B cell (primary cell): Measurements from ENCODE around the gene GPC5. TPM values are rescaled to one million over a fixed set of nuclear protein-coding genes. Genes with fewer than 3 reads are reported as not detected.

Experiments used
- ATAC-seq: fragments of 200-7000 bp; cut with Tn5 transposase; one replicate; pipeline ENCODE4 v1.10.0; 2021; ENCODE audit warnings: low read depth, mild to moderate bottlenecking, moderate number of reproducible peaks, moderate library complexity
- CTCF ChIA-PET: fragments of 350-600 bp; sonication (Branson Sonifier 250); formaldehyde crosslinking; loops from one replicate; lab custom pipeline; 2021; ENCODE audit warnings: antibody characterized with exemption, inconsistent platforms; lab: Charles Lee
- POLR2A ChIA-PET: fragments of 350-600 bp; sonication (Branson Sonifier 250); formaldehyde crosslinking; loops from one replicate; lab custom pipeline; 2021; ENCODE audit warnings: antibody characterized with exemption; lab: Charles Lee
- DNase-seq: peaks from one replicate; pipeline ENCODE4 v3.0.0; 2013
- H2AFZ ChIP-seq: 2 replicates; pipeline ENCODE4 v1.6.1; 2012; ENCODE audit warnings: mild to moderate bottlenecking, low read depth, low read length; ENCODE audit not compliant: insufficient read depth, poor library complexity, severe bottlenecking
- H3K27ac ChIP-seq, 2 donors: 1 replicate in 1 of 2; 2 replicates in 1 of 2; pipeline ENCODE4 v1.5.1; 2012 to 2013; ENCODE audit warnings: low read length in 2 of 2, mild to moderate bottlenecking in 2 of 2, moderate library complexity in 1 of 2
- H3K27me3 ChIP-seq, 4 experiments: fragments of 200-600 bp in 1 of 4; sonication (generic) in 1 of 4; replicated peaks in 1 of 4; 1 replicate in 2 of 4; 2 replicates in 2 of 4; pipeline versions ENCODE4 v1.6.1 to v1.7.0; 2013 to 2016; ENCODE audit warnings: low read length in 3 of 4, mild to moderate bottlenecking in 2 of 4, mixed read lengths in 1 of 4, moderate library complexity in 1 of 4; ENCODE audit not compliant: insufficient read depth in 4 of 4, control insufficient read depth in 3 of 4; ENCODE audit errors: control extremely low read depth in 1 of 4
- H3K36me3 ChIP-seq, 2 experiments: replicated peaks in 1 of 2; 1 replicate in 1 of 2; 2 replicates in 1 of 2; pipeline versions ENCODE4 v1.6.1 to v1.7.1; 2013; ENCODE audit warnings: low read length in 1 of 2; ENCODE audit not compliant: insufficient read depth in 2 of 2, control insufficient read depth in 1 of 2; ENCODE audit errors: control extremely low read depth in 1 of 2, extremely low read depth in 1 of 2
- H3K4me1 ChIP-seq, 2 donors: fragments of 200-600 bp in 1 of 2; sonication (generic) in 1 of 2; 1 replicate in 1 of 2; 2 replicates in 1 of 2; pipeline versions ENCODE4 v1.5.1 to v1.6.1; 2013 to 2017; ENCODE audit warnings: low read length in 2 of 2; ENCODE audit not compliant: control insufficient read depth in 2 of 2, insufficient read depth in 2 of 2
- H3K4me2 ChIP-seq: replicated peaks from 2 replicates; pipeline ENCODE3; 2012; ENCODE audit warnings: mild to moderate bottlenecking, low read depth, low read length; ENCODE audit not compliant: poor library complexity, severe bottlenecking
- H3K4me3 ChIP-seq, 5 experiments: fragments of 200-600 bp in 1 of 5; sonication (generic) in 1 of 5; 1 replicate in 3 of 5; 2 replicates in 2 of 5; pipeline versions ENCODE4 v1.5.1 to v1.7.0; 2011 to 2016; ENCODE audit warnings: low read length in 4 of 5, mild to moderate bottlenecking in 4 of 5, low read depth in 2 of 5, control low read depth in 1 of 5, moderate library complexity in 1 of 5; ENCODE audit not compliant: insufficient read depth in 1 of 5; ENCODE audit errors: control extremely low read depth in 1 of 5, extremely low read depth in 1 of 5
- H3K79me2 ChIP-seq: fragments of 200-600 bp; sonication (generic); one replicate; pipeline ENCODE4 v1.6.0; 2016; ENCODE audit warnings: low read length; ENCODE audit not compliant: control insufficient read depth, insufficient read depth
- H3K9ac ChIP-seq: fragments of 200-600 bp; sonication (generic); 2 replicates; pipeline ENCODE4 v1.6.1; 2017; ENCODE audit warnings: mild to moderate bottlenecking, low read length, moderate library complexity
- H3K9me3 ChIP-seq, 3 donors: one replicate each; pipeline versions ENCODE4 v1.6.1 to v1.7.1; 2013; ENCODE audit warnings: low read length in 2 of 3; ENCODE audit not compliant: control insufficient read depth in 2 of 3, insufficient read depth in 1 of 3; ENCODE audit errors: control extremely low read depth in 1 of 3
- H4K20me1 ChIP-seq: 2 replicates; pipeline ENCODE4 v1.6.0; 2012; ENCODE audit warnings: mild to moderate bottlenecking, low read length; ENCODE audit not compliant: insufficient read depth, control insufficient read depth, poor library complexity, severe bottlenecking
- H3K27ac Mint-ChIP-seq: one replicate; pipeline ENCODE4 v1.8.0; 2021; ENCODE audit warnings: mixed read lengths
- H3K27me3 Mint-ChIP-seq: one replicate; pipeline ENCODE4 v1.8.0; 2021; ENCODE audit warnings: mixed read lengths
- H3K4me1 Mint-ChIP-seq: one replicate; pipeline ENCODE4 v1.8.0; 2021; ENCODE audit warnings: mixed read lengths
- H3K4me3 Mint-ChIP-seq: one replicate; pipeline ENCODE4 v1.8.0; 2021; ENCODE audit warnings: mixed read lengths
- H3K9me3 Mint-ChIP-seq: one replicate; pipeline ENCODE4 v1.8.0; 2022; ENCODE audit warnings: mixed read lengths; ENCODE audit not compliant: insufficient read depth
- CTCF ChIP-seq: fragments of 200-600 bp; IDR thresholded peaks from one replicate; pipeline ENCODE4 v1.8.0; 2022; ENCODE audit warnings: antibody characterized with exemption, mild to moderate bottlenecking
- EZH2 ChIP-seq: IDR thresholded peaks from 2 replicates; pipeline ENCODE4 v1.6.1; 2012; ENCODE audit warnings: borderline replicate concordance, low read depth, mild to moderate bottlenecking, moderate library complexity, low read length; ENCODE audit not compliant: insufficient read depth, poor library complexity, severe bottlenecking
- WGBS: methylation state at CpG from one replicate; pipeline ENCODE4 v1.1.5; 2013; ENCODE audit warnings: missing lambda C conversion rate; ENCODE audit not compliant: insufficient coverage; 5-methylcytosine and 5-hydroxymethylcytosine counted together
- intact Hi-C: fragments of 100-400 bp; cut with micrococcal nuclease; formaldehyde crosslinking; loops from one replicate; pipeline ENCODE4 v1.10.0; 2022
- polyA plus RNA-seq: library from polyadenylated mRNA; depleted of rRNA; stranded (reverse); fragments of >200 nt; gene quantifications from 2 replicates; pipeline ENCODE4 v1.2.3, GENCODE V29; 2012
- total RNA-seq, 2 donors: library from RNA; stranded (reverse); fragments of 120-200 nt in 1 of 2; gene quantifications; 1 replicate in 1 of 2; 2 replicates in 1 of 2; pipeline versions ENCODE4 v1.2.3 to v1.2.4, GENCODE V29; 2013 to 2022

GPC5 gene
- total and polyA plus RNA-seq, 2 donors (not counting 1 experiment from before 2014, with no cell fraction given) = 0.15 to 0.30 TPM

DNA sequence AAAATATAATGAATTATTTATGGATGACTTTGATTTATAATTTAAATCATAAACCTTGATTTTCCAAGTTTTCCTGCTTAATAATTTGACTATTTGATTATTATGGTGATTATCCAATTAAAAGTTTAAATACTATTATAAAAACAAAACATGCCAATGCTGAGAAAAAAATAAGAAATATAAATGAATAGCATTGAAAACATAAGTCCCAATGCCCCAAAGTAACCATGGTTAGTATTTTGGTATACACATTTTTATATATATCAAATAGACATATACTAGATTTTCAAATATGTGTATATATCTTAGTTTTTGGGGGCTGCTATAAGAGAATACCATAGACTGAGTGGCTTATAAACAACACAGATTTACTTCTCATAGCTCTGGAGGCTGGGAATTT is 108.3 kb downstream of the GPC5 start:
- no peak overlapping the region for H3K4me3 ChIP-seq
- H4K20me1 ChIP-seq = no peaks in the 10 kb centered on the region
- no peaks in the 10 kb centered on the region for H3K4me1 ChIP-seq
- H3K4me3 Mint-ChIP-seq = no peak overlapping the region
- H3K9me3 ChIP-seq = no peaks in the 10 kb centered on the region
- no peak overlapping the region for H2AFZ ChIP-seq
- DNase-seq (no peak), ATAC-seq (no peak)
- H3K4me2 ChIP-seq = no peak overlapping the region
- no peaks in the 10 kb centered on the region for H3K27me3 ChIP-seq
- intact Hi-C loops = no loop called here
- no peaks in the 10 kb centered on the region for H3K4me1 Mint-ChIP-seq
- no peaks in the 10 kb centered on the region for H3K79me2 ChIP-seq
- H3K36me3 ChIP-seq = no peaks in the 10 kb centered on the region
- H3K9me3 Mint-ChIP-seq = no peaks in the 10 kb centered on the region
- no peak overlapping the region for H3K9ac ChIP-seq
- no peak for TF ChIP-seq CTCF
- TF ChIP-seq EZH2 = no peak
- H3K27me3 Mint-ChIP-seq = no peaks in the 10 kb centered on the region
- no peak overlapping the region for H3K27ac ChIP-seq
- H3K27ac Mint-ChIP-seq = no peak overlapping the region
- ChIA-PET CTCF (no interaction called here), POLR2A (no interaction called here)

DNA sequence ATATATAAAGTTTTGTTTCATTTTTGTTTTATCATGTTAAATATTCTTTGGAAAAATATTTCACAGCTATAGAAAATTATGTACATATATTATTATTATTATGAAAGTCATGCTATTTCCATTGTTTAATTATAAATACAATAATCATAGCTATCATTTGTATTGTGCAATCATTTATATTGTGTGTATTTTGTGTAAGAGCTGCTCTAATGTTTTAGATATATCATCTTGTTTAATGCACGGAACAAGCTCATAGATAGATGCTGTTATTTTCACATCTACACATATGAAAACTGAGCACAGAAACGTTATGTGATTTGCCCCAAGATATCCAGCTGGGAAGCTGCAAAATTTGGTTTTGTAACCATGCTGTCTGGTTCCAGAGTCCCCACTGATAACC is 111.6 kb downstream of the GPC5 start:
- no peak for TF ChIP-seq EZH2
- no peak for TF ChIP-seq CTCF
- no peak for DNase-seq
- H3K4me1 ChIP-seq = no peaks in the 10 kb centered on the region
- H2AFZ ChIP-seq = no peak overlapping the region
- H3K27me3 ChIP-seq = no peaks in the 10 kb centered on the region
- intact Hi-C loops = no loop called here
- Mint-ChIP-seq H3K9me3 (no peaks in the 10 kb centered on the region), H3K4me3 (no peak overlapping the region), H3K4me1 (no peaks in the 10 kb centered on the region), H3K27me3 (no peaks in the 10 kb centered on the region), H3K27ac (no peak overlapping the region)
- ChIA-PET POLR2A (no interaction called here), CTCF (no interaction called here)
- no peak overlapping the region for H3K4me3 ChIP-seq
- H3K9ac ChIP-seq = no peak overlapping the region
- no peaks in the 10 kb centered on the region for H3K9me3 ChIP-seq
- no peaks in the 10 kb centered on the region for H3K79me2 ChIP-seq
- ATAC-seq = no peak
- no peak overlapping the region for H3K4me2 ChIP-seq
- no CpG with 5 or more reads among the region's 2 CpGs for WGBS
- no peaks in the 10 kb centered on the region for H3K36me3 ChIP-seq
- no peaks in the 10 kb centered on the region for H4K20me1 ChIP-seq
- no peak overlapping the region for H3K27ac ChIP-seq
